Suppressor macrophage treated with lipopolysaccharide for 4 hours (primary cell): ENCODE data around the gene CDH1.
"Not testable (repeated sequence)": the region's sequence is repeated elsewhere in the genome, so short reads cannot be mapped to it uniquely, and the experiment has no call there.

ENCODE experiments used
- DNase-seq: peaks from one replicate; pipeline ENCODE4 v3.0.0-alpha.2; 2020

CDH1 gene

DNA sequence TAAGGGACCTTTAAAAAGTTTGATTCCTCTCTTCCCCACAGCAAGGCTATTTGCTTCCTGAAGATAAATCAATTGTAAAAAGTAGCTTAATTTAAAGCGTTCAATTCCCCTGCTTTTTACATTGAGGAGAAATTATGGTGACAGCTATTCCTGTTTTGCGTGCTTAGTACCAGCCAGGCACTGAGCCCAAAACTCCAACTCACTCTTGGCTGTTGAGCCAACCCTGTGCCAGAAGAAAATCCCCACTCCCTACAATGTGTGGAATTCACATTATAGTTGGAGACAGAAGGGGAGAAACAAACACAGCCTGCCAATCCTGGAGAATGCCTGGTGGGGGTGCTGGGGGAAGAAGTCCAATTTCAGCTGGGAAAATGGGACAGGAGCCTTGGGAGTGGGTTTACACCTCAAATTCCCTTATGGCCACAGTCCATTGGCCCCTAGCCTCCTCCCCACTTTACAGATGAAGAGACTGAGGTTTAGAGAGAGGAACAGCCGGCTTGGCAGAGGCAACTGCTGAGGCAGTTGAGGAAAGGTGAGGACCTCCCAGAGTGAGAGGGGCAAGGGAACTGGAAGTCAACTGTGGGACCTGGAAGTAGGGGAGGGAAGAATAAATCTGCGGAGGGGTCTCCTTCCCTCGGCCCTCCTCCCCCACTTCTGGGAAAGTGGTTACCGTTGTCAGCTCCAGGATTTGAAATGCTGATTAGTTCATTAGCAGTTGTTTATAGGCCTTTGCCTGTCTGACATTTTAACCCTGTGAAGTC, 26.1 kb downstream of the CDH1 start:
- no peak for DNase-seq

DNA sequence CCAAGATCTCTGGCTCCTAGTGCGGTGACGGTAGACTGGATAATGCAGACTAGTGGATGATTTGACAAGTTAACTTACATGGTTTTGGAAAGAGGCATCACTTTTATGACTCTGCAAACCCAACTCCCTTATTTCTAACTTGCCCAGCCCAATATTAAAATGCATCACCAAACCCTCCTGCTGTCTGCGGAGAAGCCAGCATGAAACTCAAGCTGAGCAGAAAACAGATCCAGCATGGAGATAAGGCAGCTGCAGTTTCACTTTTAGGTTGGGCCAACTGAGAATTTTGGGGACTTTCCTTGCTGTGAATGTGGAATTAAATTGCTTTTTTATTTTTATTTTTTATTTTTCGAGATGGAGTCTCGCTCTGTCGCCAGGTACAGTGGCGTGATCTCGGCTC, 27.8 kb downstream of the CDH1 start:
- DNase-seq, result peak; percentile 14

DNA sequence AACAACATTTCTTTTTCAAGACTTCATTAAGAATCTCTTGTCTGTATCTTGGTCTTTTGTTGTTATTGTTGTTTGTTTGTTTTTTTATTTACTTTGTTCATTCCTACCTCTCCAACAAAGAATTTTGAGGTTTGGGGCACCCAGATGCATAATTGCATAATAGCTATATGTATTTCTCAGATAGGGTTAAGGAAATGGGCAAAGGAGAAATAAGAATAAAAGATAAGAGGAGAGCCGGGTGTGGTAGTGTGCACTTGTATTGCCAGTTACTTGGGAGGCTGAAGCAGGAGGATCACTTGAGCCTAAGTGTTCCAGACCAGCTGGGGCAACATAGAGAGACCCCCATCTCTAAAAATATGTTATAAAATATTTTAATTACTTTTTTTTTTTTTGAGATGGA, 30.5 kb downstream of the CDH1 start:
- no peak for DNase-seq

DNA sequence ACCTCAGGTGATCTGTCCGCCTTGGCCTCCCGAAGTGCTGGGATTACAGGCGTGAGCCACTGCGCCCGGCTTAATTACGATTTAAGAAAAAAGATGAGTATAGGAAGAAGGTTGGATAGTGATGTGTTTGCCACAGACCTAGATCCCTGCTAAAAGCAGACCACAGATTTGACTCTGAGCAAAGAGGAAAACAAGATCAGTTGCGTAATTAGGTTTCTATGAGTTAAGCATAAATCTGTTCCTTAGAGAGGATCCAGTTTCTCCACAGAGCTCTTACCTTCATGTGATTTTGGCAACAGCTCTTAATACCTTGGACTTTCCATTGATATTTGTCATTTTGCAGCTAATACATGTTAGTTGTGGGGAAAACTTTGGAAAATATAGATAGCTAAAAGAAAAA, 31.1 kb downstream of the CDH1 start:
- DNase-seq, result no peak

DNA sequence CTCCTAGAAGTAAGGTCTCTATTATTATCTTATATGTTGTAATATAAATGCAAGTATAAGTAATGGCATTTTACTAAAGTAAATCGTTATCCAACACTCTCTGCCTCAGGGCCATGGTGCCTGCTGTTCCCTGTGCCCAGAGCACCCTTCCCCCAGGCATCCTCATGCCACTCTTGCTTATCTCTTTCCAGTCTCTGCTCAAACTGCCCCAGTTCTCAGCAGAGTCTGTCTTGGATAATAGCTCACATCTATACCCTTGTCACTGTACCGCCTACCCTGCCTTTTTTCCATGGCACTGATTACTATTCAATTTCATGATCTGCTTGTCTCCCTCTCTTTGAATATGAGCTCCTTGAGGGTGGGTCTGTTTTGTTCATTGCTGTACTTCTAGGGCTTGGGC, 31.7 kb downstream of the CDH1 start:
- DNase-seq, result no peak

DNA sequence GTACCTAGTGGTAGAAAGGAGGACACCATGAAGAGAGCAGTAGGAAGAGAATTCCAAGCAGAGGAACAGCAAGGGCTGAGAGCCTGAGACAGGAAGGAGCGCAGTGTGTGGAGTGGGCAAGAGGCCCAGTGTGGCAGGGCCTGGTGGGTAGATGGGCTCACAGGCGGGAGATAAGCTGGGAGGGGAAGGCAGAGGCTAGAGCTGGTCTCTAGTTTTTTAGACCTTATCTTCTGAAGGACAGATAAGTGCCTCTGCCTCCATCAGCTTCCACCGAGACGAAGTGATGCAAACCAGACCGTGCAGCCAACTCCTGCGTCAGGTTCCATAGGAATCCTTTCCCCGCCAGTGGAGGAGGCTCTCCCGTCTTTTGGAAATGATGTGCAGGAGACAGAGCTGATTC, 33.6 kb downstream of the CDH1 start:
- no peak for DNase-seq

DNA sequence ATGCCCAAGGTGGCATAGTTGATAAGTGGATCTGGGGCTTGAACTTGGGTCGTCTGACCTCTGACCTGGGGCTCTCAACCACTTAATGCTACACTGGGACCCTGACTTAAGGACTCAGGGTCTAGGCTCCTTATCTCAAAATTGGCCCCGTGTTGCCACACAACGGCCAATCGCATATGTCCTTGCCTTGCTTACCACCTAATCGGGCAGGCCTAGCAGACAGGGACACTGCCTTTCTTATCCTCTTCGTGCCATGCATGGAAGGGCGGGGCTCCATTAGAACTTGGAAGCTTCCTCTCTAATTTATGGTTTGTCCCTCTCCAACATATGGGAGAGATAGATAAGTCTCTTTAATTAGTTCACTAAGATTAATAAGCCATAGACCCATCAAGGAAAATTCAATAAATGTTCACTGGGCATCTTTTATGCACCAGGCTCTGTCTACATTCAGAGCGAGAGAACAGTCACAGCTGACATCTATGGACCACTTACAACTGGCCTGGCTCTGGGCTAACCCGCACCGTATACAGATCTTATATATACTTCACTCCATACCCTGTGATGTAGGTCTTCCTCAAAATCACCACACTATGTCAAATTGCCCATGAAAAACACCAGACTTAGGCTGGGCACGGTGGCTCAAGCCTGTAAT, 35.1 kb downstream of the CDH1 start:
- no peak for DNase-seq

DNA sequence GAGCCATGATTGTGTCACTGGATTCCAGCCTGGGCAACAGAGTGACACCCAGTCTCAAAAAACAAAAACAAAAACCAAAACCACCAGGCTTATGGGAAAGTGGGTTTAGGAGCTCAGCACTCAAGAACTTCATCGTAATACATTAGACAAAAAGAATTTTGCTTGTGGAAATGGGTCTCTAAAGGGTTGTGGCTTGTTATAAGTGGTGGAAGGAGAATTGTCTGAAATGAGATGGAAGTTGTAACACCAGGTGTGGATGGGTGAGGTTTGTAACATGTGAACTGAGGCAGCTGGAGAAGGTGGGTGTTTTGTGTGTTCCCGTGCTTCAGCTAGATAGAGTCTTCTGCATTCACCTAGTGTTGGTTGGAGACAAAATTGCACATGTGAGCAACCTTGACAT, 35.8 kb downstream of the CDH1 start:
- no peak for DNase-seq

DNA sequence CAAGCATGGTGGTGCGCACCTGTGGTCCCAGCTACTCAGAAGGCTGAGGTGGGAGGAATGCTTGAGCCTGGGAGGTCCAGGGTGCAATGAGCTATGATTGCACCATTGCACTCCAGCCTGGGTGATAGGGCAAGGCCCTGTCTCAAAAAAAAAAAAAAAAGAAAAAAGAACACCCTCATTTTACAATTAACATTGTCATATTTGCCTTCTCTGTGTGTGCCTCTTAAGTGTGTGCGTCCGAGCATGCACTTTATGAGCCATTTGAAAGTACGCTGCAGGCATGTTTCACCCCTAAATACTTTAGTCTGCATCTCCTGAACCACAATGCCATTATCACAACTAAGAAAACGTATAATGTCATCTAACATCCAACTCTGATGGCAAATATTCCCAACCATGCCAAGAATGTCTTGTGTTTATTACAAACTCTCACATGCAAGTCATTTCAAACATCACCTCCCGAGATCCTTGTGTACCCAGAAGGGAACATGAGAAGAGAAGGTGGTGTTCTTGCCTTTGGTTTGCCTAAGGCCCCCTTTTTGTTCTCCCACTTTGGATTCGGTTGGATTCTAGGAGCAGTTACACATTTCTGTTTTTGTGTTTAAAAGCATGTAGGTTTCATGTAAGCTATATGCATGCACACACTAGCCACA, 38.0 kb downstream of the CDH1 start:
- no peak for DNase-seq

DNA sequence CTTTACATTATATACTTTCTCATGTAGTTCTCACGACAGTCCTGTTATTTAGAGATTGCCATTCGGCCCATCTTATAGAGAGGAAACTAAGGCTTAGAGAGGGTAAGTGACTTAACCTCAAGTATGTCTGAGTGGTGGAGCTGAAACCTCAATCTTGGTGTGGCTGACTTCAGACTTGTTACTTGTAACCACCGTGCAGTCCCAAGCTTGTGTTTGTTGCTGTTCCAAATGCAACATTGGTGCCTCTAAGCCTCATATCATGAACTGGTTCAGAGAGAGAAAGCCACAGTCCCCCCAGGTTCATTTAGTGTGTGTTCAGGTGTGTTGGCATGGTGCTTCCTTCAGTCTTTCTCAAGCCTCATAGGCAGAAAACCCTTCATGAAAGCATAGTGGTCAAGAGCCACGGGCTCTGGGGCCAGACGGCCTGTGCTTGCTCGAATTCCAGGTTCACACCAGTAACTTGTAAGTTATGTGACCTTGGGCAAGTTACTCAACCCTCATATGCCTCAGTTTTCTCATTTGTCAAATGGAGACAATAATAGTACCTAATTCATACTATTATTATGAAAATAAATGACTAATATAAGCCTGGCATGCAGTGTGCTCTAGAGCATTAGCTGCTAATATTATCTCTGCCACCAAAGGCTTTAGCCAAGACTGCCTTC, 39.9 kb downstream of the CDH1 start:
- no peak for DNase-seq

DNA sequence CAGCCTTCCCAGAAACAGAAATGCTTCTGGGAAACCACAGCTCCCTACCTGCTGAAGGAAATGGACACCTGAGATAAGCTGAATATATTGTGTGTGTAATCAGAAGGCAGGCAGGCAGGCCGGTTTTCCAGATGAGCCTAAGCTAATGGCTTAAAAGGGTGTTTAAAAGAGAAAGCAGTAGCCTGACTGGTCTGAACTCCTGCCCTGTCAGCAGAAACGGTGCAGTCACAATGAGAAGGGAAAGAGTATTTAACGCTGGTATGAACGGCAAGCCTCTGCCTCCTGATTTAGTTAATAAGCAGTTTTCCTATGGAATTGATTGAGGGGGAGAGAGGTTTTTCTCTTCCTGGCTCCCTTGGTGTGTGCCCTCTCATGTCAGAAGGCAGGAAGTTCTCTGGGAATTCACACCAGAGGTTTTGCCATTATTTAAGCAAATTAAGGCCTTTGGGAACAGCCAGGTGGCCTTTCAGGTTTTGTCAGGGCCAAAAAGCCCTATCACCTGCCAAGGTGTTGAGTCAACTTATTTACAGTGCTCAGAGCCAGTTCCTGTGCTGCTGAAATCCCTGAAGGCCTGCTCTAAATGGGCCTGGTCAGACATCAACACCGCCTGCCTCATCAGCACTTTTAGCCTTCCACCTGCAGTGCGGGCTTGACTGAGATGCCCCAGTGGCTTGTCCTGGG, 41.6 kb downstream of the CDH1 start:
- DNase-seq, result no peak

DNA sequence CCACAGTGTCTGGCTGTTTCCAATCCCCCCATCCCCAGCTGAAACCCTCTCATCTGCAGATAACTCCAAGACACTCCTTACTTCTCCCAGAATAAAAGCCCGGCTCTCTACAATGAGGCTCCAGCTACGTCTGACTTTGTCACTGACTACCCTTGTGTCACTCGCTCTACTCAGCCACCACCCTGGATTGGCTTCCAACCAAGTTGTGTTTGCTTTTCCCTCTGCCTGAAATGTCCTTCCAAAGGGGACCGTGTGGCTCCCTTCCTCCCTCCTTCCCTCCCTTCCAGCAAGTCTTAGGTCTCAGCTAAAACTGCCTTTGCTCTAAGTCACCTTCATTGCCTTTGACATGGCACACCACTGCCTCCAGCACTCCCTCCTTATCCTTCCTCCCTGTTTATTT, 42.8 kb downstream of the CDH1 start:
- no peak for DNase-seq

DNA sequence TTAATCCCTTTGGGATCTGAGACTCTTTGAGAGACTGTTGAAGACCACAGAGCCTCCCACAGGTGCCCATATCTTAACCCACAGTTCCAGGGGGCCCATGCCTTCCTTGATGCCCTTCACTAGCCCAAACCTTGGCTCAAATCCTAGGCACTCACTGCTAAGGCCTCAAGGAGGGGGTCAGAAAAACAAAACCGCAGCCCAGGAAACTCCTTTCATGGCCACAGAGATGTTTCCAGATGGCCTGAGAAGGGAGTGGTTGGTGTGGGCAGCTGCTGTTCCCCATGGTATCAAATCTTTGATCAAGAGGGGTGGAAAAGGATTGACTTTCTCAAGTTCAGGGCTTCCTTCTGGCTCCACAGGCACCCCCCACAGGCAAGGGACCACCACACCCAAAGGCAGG, 44.7 kb downstream of the CDH1 start:
- DNase-seq, result no peak

DNA sequence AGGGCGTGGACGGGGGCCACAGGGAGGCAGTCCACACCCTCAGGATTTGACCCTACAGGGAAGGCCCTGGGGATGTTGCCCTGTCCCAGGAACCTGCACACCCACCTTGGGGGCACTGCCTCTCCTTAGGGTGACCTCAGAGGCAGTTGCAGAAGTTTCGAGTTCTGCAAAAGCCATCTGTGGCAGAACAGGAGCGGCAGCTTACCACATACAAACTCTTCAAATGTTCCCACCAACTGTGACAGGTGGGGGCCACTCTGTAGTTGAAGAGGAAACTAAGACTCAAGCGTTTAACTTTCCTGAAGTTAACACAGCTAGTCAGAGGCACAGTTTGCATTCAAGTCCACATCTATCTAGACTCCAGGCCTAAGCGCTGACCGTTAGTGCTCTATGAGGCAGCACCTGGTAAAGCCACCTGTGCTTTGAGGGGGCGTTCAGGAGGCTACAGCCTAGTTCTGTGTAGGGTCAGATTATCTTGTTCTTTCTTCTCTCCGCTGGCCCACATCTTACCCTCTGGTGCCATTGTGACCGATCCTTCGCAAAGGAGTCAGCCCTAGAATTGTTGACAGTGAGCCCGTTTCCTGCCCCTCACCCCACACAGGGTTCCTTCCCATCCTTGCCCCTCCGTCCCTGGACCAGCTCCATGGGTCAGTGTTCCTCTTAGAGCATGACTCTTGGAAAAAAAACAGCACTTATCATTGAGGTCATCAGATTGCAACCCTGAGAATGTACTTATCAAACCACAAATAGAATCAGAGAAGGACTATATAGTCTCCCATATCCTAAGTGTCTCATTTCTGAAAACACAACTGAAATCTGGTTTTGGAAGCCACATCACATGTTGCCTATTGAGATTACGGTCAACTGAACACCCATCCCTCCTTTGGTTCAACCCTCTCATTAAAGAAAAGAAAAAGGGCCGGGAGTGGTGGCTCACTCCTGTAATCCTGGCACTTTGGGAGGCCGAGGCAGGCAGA, 45.4 kb downstream of the CDH1 start:
- DNase-seq, result no peak

DNA sequence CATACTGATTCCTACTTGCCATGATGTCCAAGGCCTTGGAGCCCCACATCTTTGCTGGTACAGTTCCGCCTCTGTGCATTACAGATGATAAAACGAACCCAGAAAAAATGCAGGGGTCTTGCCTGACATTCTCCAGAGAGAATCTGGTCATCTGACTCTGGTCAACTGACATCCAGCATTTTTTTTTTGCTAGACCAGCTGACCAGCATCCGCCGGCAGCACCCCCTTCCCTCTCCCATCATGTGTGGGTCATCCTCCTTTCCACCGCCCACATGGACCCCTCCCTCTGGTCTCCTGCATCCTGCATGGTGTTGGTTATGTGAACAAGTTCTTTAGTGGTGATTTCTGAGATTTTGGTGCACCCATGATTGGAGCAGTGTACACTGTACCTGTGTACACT, 47.1 kb downstream of the CDH1 start:
- no peak for DNase-seq

DNA sequence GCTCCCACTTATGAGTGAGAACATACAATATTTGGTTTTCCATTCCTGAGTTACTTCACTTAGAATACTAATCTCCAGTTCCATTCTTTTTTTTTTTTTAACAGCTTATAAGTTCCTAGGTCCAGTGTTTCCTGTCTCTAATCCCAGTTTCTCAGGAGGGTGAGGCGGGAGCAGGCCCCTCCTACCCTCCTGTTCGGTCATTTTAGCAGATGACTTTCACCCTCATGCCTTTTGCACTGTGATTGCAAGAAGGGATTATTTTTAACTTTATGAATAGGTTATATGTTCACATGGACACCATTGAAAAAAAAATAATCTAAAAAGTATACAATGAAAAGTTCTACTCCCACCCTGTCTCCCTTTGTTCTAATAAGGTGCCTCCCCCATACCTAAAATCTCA, 47.6 kb downstream of the CDH1 start:
- DNase-seq, result no peak

DNA sequence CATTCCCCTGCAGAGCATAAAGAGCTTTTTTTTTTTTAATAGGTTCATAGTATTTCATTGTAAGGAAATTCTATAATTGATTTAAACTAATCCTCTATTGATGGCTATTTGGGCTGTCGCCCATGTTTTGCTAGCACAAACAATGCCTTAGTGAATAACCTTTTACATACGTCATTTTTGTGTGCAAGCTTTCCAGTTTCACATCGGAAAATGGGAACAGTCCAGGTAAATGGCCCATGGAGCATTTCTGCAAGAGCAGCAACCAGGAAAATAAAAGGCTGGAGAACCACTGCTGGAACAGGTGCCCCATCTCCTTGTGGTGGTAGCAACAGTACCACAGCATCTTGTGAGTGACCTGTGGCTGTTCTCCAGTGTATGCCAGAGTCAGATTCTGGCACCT, 48.6 kb downstream of the CDH1 start:
- DNase-seq, result no peak

DNA sequence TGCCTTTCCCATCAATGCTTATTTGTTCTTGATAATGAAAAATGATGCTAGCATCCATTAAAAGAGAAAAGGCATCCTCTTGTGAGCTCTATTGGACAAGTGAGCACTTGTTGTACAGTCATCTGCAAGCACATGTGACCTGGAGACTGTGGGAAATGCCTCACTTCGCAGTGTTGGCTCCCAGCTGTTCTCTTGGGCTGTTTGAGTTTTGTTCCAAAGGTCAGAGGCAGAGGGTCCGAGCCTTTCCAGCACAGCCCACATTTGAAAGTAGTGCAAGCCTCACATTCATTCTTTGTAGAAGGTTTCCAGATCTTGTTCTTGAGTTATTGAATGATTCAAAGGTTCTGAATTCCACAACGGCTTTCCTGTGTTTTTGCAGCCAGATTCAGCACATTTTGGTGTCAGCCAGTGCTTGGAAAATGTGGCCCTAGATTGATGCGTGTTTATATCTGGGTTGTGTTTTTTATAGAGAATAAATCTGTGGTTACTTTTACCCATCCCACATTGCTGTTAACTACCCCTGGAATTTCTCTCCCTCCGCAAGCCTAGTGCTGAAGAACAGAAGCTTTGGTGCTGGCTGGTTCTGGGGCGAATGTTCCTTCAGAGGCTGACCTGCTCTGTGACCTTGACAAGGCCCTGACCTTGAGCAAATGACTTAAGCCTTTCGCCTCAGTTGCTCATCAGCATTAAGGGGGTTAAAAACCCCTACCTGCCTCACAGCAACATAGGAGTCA, 49.8 kb downstream of the CDH1 start:
- DNase-seq, result no peak

DNA sequence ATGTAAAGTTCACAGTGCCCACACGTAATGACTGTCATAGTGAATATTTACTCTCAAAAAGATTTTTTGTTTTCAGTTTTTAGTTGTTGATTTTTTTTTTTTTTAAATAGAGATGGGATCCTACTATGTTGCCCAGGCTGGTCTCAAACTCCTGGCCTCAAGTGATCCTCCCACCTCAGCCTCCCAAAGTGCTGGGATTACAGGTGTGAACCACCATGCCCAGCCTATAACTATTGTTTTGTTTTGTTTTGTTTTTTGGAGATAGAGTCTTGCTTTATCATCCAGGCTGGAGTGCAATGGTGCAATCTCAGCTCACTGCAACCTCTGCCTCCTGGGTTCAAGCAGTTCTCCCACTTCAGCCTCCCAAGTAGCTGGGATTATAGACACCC, 50.3 kb downstream of the CDH1 start:
- not testable (repeated sequence) for DNase-seq

DNA sequence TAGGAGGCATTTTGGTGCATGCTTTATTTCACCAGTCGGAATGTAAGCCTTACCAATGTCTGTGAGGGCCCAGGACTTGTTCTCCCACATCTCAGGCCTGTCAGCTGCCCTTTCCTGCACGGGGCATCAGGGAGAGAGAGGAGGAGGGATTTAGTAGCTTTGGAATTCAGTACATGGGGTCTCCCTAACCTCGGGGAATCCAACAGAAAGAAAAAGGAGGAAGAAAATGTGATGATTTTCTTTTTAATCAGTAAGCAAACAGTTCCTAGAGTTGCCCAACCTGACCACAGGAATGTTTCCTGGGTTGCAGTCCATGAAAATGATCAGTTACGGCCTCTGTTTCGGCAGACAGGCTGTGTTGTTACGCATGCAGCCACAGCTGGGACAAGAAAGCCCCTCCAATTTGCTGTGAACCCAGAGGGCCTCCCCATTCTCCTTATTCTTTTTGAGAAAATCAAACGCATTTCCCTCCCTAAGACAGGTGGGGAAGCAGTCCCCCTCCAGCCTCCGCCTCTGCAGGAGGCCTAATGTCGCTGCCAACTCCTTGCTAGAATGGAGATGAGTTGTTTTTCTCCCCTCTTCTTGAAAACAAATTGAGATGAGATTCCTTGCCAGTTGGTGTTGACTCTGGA, 53.2 kb downstream of the CDH1 start:
- no peak for DNase-seq

DNA sequence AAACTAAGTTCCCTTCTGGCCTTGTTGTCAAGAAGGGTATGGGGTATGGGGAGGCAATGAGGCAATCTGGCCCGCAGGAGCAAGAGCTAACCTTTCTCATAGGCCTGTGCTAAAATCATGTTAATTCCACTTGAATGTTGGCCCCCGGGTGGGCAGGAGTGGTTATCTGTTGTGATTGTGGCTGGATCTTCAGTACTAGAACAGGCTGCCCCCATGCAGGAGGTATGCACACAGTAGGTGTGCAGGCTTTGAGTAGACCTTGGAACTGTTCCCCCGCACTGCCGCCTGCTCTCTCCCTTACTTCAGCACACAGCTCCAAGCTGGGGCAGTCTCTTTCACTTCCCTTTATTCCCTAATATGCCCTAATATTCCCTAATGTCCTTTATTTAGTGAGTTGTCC, 53.9 kb downstream of the CDH1 start:
- DNase-seq, result no peak
